Cardiac muscle cell (in vitro differentiated cells and primary cell): ENCODE results near the gene TFCP2L1. TPM values are rescaled to one million over a fixed set of nuclear protein-coding genes. Genes with fewer than 3 reads are reported as not detected.

Source experiments
- DNase-seq, 2 donors: peaks; one replicate each; pipeline versions ENCODE4 v3.0.0 to v3.0.0-alpha.2; 2010 to 2017; ENCODE audit warnings: low read depth in 1 of 2, low spot score in 1 of 2
- H3K27ac ChIP-seq: fragments of 200-600 bp; sonication (generic); 2 replicates; pipeline ENCODE4 v1.5.1; 2016
- H3K27me3 ChIP-seq: fragments of 200-600 bp; sonication (generic); 2 replicates; pipeline ENCODE4 v1.6.0; 2016; ENCODE audit warnings: control low read depth
- H3K36me3 ChIP-seq: fragments of 200-600 bp; sonication (generic); 2 replicates; pipeline ENCODE4 v1.5.1; 2016; ENCODE audit warnings: control low read depth
- H3K4me1 ChIP-seq: fragments of 200-600 bp; sonication (generic); 2 replicates; pipeline ENCODE4 v1.8.1; 2017; ENCODE audit warnings: low read depth, mild to moderate bottlenecking, mixed run types
- H3K4me3 ChIP-seq: fragments of 200-600 bp; sonication (generic); 2 replicates; pipeline ENCODE4 v1.5.1; 2016; ENCODE audit warnings: mild to moderate bottlenecking
- H3K9me3 ChIP-seq: fragments of 200-600 bp; sonication (generic); 2 replicates; pipeline ENCODE4 v1.5.1; 2017; ENCODE audit warnings: low read depth, mild to moderate bottlenecking, control low read depth
- CTCF ChIP-seq: IDR thresholded peaks from 2 replicates; pipeline ENCODE4 v1.5.1; 2012; ENCODE audit warnings: low read depth, mild to moderate bottlenecking, low read length
- polyA plus RNA-seq: library from polyadenylated mRNA; unstranded; fragments of >200 nt; fragmentation: Nextera tagmentation; extraction: Ambion mirVana; gene quantifications from 2 replicates; pipeline ENCODE4 v1.2.1, GENCODE V29; 2016
- total RNA-seq: library from RNA; depleted of rRNA; stranded (reverse); fragments of >200 nt; gene quantifications from 2 replicates; pipeline ENCODE4 v1.2.3, GENCODE V29; 2016

Gene TFCP2L1
- total and polyA plus RNA-seq, 2 experiments from 2014 or later: 0.31 TPM; not detected in 1

- no peak for TF ChIP-seq CTCF
- Histone ChIP-seq H3K27me3 (no peaks in the 10 kb centered on the region), H3K4me1 (no peaks in the 10 kb centered on the region), H3K4me3 (no peak overlapping the region), H3K9me3 (no peaks in the 10 kb centered on the region), H3K27ac (no peak overlapping the region), H3K36me3 (no peaks in the 10 kb centered on the region)
- no peak for DNase-seq
Measured at GRCh38 chr2:121212661-121213325, 72.2 kb downstream of the TFCP2L1 start.

GRCh38 chr2:121211689-121212151 lies 73.3 kb downstream of the TFCP2L1 start:
- H3K27ac ChIP-seq: no peak overlapping the region
- TF ChIP-seq CTCF: no peak
- no peak overlapping the region for H3K4me3 ChIP-seq
- no peaks in the 10 kb centered on the region for H3K36me3 ChIP-seq
- H3K27me3 ChIP-seq: no peaks in the 10 kb centered on the region
- DNase-seq: no peak
- no peaks in the 10 kb centered on the region for H3K4me1 ChIP-seq
- H3K9me3 ChIP-seq: no peaks in the 10 kb centered on the region

GRCh38 chr2:121211251-121211650 lies 73.8 kb downstream of the TFCP2L1 start:
- Histone ChIP-seq H3K36me3 (no peaks in the 10 kb centered on the region), H3K9me3 (no peaks in the 10 kb centered on the region), H3K4me3 (no peak overlapping the region), H3K27ac (no peak overlapping the region), H3K27me3 (no peaks in the 10 kb centered on the region), H3K4me1 (no peaks in the 10 kb centered on the region)
- DNase-seq: no peak
- no peak for TF ChIP-seq CTCF

- no peak for TF ChIP-seq CTCF
- H3K4me1 ChIP-seq: no peaks in the 10 kb centered on the region
- DNase-seq: no peak
- no peaks in the 10 kb centered on the region for H3K27me3 ChIP-seq
- no peak overlapping the region for H3K4me3 ChIP-seq
- H3K36me3 ChIP-seq: no peaks in the 10 kb centered on the region
- no peaks in the 10 kb centered on the region for H3K9me3 ChIP-seq
- H3K27ac ChIP-seq: no peak overlapping the region
Measured at GRCh38 chr2:121210691-121211090, 74.3 kb downstream of the TFCP2L1 start.

GRCh38 chr2:121209014-121209610 lies 75.9 kb downstream of the TFCP2L1 start:
- H3K4me1 ChIP-seq: no peaks in the 10 kb centered on the region
- no peak for TF ChIP-seq CTCF
- DNase-seq: no peak

More at GRCh38 chr2:121209014-121209610, 75.9 kb downstream of the TFCP2L1 start:
- Histone ChIP-seq H3K27me3 (no peaks in the 10 kb centered on the region), H3K9me3 (no peaks in the 10 kb centered on the region), H3K4me3 (no peak overlapping the region), H3K27ac (no peak overlapping the region), H3K36me3 (no peaks in the 10 kb centered on the region)
